GM19467 (cell line): ENCODE data around the gene MEF2D.

Experiments
- ATAC-seq: cut with Tn5 transposase; IDR thresholded peaks from one replicate; pipeline ENCODE4 v1.9.1; 2021; ENCODE audit warnings: mild to moderate bottlenecking, moderate library complexity; ENCODE audit not compliant: unreplicated experiment

The MEF2D gene

DNA sequence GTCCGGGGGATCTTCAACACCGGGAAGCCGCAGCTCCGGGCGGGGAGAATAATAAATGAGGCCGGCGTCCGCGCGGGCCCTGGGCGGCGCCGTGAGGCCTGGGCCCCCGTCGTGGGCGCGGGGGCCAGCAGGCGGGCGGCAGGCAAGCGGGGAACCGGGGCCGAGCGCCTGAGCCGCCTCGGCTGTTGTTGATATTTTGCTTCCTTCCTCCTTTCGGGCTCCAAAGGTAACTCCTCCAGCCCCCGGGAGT, at the start of gene MEF2D:
MEF2D (minus strand) TSS at position 233 of the 250 bp plus-strand sequence. CDS start 17,483 bp downstream, outside the sequence.
- ATAC-seq: no peak

DNA sequence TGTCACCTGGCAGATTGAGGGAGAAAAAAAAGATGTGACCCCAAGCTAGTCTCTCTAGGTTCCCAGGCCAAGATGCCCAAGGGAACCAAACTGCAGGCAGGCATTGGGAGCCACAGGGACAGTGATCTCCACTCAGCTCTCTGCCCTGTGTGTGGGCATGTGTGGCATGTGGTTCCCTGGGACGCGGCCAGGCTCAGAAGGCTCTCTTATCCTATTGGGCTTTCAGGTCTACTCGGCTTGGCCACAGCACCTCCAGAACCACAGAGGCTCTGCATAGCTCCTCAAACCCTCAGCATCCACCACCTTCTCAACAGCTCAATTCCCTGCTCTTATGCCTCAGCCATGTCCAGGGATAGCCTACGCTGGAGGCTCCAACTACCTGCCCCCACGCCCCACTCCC, 49.8 kb upstream of the MEF2D start:
- no peak for ATAC-seq

DNA sequence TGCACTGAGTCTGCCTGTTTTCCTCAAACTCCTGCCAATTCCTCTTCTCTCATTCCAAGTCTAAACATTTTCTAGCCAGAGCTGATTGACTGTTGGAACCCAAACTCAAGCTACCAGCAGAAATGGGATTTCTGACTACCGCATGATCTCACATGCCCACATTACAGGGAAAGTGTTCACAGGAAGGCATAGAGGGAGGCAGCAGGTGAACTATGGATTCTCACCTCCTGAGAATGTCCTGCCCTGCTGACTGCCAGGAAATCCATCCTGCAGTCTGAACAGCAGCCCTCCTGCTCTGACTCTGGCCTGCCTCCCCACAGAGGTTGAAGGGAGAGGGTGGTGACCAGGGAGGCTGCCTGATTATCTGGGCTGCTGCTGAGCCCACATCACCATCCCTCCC, 49.3 kb upstream of the MEF2D start:
- ATAC-seq: no peak

DNA sequence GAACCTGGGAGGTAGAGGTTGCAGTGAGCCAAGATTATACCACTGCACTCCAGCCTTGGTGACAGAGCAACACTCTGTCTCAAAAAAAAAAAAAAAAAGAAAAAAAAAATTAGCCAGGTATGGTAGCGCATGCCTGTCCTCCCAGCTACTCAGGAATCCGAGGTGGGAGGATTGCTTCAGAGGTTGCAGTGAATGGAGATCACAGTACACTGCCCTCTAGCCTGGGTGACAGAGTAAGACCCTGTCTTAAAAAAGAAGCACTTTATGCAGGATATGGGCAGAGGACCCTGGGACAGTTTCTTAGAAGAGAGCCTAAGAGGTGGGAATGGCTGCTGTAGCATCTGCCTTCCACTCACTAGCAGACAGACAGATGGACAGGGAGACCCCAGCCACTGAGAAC, 48.8 kb upstream of the MEF2D start:
- no peak for ATAC-seq

DNA sequence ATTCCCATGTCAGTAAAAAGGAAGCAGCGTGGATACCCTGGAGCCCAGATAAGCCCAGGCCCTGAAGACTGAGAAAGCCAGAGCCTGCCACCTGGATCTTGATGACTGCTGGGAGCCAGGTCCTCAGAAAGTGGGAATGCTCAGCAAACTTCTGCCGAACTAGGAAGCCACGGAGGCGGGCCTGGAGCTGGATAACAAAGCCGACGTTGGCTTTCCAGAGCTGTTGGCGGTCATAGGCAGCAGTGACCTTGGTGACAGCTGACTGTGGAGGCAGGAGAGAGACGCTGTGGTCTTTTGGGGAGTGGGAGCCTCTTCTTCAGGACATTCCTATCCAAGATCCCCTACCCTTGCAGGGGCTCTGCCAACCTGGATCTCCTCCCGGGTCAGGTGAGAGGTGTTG, 47.4 kb upstream of the MEF2D start:
- ATAC-seq: no peak

DNA sequence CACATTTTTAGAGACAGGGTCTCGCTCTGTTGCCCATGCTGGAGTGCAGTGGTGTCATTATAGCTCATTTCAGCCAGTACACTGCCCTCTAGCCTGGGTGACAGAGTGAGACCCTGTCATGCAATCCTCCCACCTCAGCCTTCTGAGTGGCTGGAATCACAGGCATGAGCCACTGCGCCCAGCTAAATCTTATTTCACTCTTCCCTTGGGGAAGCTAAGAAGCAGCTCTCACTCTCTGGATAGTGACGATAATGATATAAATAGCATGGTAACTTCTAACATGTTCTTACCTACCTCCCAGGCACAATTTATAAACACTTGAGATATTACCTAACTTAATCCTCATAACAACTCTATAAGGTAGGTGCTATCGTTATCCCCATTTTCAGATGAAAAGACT, 46.9 kb upstream of the MEF2D start:
- ATAC-seq: no peak

DNA sequence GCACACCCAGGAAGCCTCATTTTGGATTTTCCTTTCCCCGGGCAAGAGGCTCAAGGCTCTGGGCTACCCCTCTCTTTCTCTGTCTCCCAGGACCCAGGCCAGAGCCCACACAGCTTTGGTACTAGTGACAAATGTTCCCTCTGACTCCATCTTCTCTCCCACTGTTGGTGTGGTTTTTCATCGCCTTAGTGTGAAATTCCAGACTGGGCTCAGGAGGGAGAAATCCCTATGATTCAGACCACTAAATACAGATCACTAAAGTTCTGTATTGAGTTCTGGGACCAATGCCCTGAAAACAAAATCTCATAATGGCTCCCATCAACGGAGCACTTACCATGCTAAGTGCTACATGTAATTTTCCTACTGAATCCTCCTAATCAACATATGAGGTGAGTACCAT, 45.7 kb upstream of the MEF2D start:
- ATAC-seq: no peak

DNA sequence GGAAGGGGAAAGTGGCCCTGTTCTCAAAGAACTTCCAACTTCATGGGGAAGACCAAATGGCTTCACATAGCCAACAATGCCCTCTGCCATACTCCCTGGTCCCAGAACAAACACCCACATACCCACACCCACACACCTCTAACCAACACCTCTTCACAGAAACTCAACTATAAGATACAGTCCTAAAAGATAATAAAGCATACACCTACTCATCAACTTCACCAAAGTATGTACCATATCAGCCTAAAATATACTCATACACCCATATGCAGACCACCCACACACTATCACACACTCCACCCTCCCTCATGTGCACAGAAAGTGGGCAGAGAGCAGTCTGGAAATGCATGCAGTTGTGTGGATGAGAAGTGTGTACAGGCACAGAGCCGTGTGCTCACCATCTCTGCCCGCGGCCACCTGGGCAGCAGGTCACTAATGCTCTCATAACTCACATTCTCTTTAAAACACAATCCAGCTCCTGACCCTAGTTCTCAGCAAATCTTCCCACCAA, 44.1 kb upstream of the MEF2D start:
- no peak for ATAC-seq

DNA sequence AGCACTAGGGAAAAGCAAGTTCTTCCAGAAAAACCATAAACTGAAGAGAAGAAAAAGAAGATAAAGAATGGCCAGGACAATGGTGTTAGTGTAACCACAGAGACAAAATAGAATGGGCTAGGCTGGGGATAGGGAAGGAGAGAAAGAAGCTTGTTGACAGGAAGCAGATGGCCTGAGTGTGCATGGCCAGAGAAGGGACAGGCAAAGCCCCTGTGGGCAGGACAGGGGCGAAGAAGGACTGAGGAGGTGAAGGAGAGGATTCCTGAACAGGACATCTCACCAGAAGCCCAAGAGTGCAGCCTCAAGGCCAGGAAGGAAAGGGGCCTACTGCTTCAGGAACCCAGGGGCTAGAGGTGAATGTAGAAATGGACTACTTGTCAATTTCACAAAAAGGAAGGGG, 42.5 kb upstream of the MEF2D start:
- no peak for ATAC-seq

DNA sequence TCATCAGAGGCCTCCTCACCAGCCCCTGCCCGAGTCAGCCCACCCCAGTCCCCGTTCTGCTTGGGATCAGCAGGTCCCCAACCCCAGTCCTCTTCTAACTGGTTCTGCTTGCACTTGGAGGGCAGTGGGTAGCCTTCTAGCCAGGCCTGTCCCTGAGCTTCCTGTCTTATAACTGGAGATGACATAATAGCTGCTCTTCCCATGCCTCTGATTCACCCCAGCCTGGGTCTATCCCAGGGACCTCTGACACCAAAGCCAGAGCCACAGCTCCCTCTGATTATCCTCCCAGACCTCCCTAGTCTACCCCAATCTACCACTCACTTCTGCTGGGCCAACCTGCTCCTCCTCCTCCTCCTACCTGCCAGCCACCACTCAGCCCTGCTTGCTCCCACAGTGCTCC, 40.4 kb upstream of the MEF2D start:
- ATAC-seq: no peak

DNA sequence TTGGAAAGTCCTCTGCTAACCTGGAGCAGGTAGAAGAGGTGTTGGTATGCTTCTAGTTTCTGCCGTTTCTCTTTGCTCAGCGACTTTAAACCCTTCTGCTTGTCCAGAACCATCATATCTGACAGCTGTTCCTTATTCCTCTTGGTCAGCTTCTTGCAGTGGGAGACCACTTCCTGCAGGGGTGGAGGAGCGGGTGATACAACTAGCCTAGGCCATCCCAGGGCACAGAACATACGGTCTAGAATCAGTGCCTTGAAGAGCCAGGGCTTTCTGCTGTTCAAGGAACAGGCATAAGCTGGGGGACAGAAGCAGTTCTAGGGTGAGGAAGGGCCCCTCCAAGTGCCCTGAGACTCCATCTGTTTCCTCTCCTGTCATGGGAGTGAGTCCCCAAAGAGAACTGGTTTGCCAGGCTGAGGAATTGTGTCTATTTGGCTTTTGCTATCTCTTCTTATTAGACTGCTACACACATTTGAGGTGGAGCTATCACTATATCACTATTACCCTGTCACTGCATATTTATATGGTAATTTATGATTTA, 39.3 kb upstream of the MEF2D start:
- ATAC-seq: no peak

DNA sequence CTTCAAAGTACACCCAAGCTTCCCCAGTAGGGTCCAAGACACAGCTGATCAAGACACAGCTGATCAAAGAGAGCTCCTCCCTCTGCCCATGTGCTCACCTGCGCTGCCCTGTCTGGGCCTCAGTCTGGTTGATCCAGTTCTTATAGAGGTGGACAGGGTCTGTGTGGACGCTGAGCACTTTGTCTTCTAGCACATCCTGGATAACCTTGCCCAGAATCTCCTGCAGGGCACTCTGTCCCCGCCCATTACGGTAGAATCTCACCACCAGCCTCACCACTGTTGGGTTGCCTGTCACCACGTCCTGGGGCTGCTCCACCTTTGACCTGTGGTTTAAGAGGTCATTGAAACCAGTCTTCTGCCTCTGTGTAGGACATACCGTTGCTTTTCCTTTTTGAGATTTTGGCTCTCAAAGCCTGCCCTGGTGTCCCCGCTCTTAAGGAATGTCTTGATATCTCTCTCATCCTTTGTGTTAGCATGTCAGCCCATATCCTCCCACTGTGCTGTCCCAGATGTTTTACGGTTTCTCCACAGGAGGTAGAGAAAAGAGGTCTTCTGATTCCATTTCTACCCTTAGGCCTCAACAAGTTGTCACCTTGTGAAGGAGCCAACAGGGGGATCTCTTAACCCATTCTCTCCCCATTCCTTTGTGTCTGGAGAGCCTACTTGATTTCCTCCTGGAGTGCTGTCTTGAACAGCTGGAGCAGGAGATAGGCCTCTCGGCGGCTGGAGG, 38.3 kb upstream of the MEF2D start:
- no peak for ATAC-seq

DNA sequence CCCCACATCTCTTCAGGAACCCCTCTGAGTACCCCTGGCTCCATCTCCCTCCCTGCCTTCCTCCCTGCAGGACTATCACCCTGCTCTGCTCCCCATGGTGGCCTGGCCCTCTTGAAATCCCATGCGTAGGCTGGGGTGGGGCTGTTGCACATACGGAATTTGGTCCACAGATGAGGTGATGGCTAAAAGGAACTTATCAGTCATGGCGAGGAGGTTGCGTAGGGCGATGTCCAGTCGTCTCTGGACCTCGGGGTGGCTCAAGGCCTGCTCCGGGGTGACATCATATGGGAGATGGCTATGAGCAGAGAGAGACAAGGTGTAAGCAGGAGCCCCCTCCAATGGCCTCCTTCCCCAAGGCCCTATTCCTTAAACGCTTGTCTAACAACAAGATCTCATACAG, 36.5 kb upstream of the MEF2D start:
- ATAC-seq: no peak

DNA sequence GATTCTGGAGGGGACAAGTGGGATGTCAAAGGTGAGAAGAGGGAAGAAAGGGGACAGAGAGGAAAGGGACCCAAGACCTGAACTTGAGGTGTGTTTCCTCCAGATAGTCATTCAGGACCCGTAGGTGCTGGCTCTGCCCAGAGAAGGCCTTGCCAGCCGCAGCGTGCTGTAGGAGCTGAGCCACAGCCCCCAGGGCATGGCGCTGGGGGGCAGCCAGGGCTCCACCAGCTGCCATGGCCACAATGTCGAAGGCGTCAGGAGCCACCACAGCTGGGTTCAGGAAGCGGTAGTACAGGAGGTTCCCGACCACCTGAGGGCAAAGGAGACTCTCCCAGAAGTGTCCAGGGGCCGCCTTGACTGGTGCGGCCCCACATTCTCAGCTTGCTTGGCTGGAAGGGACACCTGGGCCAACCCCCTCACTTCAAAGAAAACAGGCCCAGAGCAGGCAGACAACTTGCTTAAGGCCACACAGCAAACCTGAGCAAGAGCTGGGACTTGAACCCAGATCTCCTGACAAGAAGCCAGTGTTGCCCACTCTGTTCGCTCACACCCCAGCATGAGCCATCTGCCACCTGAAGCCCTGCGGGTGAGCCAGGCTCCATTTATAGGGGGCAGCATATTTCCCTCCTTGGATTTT, 34.0 kb upstream of the MEF2D start:
- no peak for ATAC-seq

DNA sequence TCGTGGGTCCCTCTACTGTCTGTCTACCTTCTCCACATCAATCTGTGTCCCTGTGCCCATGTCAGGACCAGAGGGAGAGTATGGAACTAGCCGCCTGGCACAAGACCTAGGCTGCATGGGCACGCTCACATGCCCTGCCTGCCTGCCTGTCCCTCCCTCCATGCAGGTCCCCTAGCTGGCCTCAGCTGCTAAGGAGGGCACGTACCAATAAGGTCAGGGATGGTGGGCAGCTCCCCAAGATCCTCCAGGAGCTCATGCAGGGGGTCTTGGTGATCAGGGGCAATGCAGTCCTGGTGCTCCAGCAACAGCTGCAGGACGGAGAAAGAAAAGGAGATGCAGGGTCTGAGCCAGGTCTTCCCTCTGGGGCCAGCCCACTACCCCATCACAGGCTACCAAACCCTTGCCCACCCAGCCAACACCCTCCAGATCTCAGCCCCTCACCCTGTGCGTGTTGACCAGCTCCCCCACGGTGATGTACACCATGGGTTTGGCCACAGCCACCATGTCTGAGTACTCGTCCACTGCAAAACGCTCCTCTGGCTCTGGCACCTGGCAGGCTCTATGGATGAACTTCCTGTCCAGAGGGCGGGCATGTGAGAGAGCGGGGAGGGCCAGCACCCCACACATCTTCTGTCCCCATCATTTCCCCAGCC, 33.1 kb upstream of the MEF2D start:
- no peak for ATAC-seq

DNA sequence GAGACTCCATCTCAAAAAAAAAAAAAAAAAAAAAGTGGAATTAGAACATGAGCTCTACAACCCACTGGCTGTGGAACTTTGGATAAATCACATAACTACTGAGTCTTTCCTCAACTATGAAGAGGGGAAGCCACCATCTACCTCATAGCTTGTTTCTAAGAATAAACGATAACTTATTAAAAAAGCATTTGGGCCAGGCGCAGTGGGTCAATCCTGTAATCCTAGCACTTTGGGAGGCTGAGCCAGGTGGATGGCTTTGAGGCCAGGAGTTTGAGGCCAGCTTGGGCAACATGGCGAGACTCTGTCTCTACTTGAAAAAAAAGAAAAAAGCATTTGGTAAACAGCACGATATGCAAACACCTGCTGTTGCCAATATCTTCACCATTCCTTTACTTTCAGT, 31.8 kb upstream of the MEF2D start:
- ATAC-seq: no peak

DNA sequence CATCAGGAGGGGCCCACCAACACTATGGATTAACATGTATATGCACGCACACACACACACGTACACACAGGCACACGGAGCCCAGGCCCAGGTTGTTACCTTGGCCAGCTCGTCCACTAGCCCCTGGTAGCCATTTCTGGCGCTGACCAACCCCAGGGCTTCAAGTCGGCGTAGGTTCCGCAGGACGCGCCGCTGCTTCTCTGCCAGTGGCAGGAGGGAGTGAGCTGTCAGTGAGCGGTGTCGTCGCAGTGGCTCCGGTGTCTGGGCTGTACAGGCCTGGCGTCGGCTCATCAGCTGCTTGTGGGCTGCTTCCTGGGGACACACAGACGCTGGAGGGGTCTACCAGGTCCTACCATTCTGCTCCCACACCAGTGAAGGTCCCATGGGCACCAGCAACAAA, 29.4 kb upstream of the MEF2D start:
- no peak for ATAC-seq

DNA sequence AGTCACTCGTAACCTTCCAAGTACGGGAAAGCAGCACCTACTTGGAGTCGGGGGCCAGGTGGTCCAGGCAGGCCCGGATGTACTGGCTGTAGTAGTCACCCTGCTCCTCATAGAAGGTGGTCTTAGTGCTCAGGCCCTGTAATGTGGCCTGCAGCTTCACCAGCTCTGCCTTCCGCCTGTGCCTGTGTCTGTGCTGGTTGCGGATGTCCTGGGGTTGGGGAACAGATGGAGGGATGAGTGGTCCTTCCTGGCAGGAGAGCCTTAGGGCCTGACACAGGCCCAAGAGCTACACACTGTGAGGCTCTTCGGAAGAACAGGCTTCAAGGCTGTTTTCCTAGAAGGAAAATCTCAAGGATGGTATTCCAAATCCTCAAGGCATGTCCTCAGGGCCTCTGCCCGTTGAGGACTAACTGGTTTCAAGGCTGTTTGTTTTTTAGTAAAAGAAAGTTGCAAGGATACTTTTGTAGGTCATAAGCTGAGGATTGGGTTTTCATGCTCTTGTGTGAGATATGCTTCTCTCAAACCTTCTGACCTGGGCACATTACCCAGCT, 28.4 kb upstream of the MEF2D start:
- ATAC-seq: no peak

DNA sequence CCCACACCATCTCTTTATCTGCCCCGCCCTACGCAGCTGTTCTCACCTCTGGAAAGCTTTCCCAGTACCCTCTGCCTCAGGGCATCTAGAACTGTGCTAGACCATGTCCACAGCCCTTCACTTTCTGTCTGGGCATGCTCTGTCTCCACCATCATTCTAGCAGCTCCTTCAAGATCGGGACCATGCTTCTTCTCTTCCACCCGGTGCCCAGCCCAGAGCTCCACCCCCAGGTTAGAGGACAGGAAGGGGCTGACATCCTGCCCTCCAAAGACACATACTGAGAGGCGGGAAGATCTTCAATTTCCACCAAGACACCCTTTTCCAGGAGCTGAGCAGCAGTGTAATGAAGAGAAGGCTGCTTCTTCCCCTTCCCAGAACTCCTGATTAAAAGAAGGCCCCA, 27.7 kb upstream of the MEF2D start:
- no peak for ATAC-seq

DNA sequence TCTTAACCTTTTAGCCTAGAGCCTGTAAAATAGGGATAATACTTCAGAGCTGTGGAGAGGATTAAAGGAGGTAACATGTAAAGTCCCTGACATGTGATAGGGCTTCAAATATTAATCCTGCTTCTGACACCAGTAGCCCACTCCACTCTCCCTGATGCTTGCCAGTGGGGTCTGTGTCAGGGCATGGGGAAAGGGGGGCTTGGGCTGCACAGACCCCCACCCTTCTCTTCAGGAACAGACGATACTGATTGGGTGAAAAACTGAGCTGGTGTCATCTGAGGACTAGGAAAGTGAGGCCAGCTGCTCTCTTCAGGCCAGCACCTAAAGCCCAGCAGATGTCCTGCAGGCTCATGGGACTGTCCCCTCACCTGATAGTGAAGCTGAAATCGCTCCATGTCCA, 27.0 kb upstream of the MEF2D start:
- ATAC-seq: no peak

DNA sequence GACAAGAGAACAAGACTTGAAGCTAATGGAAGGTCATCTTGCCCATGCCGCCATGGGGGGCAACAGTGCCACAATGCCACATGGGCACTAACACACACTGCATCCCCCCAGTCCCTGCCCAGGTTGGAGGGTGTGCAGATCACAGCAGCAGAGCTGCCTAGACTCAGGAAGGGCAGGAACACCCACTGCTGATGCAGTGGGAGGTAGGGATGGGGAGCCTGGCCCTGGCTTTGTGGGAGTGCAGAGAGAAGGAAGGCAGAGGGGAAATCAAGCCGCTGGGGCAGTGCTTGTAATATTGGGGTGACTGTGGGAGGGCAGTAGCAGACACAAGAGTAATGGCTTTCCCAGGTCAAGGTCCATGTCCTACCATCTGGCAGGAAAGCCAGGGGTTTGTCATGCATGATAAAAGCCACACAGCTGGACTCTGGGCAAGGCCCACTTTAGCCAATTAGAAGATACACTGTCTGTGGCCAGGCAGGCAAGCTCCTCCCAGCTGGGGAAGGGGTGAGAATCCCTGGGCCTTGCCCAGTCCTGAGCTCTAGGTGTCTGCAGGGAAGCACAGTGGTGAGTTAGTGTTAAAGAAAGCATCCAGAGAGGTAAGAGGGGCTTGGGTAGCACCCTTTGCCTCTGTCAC, 25.4 kb upstream of the MEF2D start:
- no peak for ATAC-seq
